Measurements from ENCODE around the gene FPGS. TPM values are rescaled to one million over a fixed set of nuclear protein-coding genes. Genes with fewer than 3 reads are reported as not detected.

FPGS gene

GRCh38 chr9:127862075-127863011, 59.7 kb downstream of the FPGS start:
- Histone ChIP-seq H3K27me3 (ENCODE audit: control insufficient read depth, insufficient read depth, low read length) (no peaks in the 10 kb centered on the region), H3K4me3 (ENCODE audit: low read length) (no peak overlapping the region), H3K9me3 (replicated peaks; ENCODE audit: low read length) (no peaks in the 10 kb centered on the region), H3K4me2 (ENCODE audit: low read length) (no peak overlapping the region), H3K4me1 (ENCODE audit: control insufficient read depth, insufficient read depth, low read length) (peaks cover 10% of the 10 kb centered on the region), H3K36me3 (ENCODE audit: insufficient read depth, low read length) (peaks cover 7% of the 10 kb centered on the region), H3K9ac (ENCODE audit: low read depth, low read length) (no peak overlapping the region)

- no peaks in the 10 kb centered on the region for H3K27me3 ChIP-seq (ENCODE audit: control insufficient read depth, insufficient read depth, low read length)
- peaks cover 2% of the 10 kb centered on the region for H3K4me1 ChIP-seq (ENCODE audit: control insufficient read depth, insufficient read depth, low read length)
- no peaks in the 10 kb centered on the region for H3K9me3 ChIP-seq (replicated peaks; ENCODE audit: low read length)
- H3K9ac ChIP-seq (ENCODE audit: low read depth, low read length), result no peak overlapping the region
- no peak overlapping the region for H3K4me3 ChIP-seq (ENCODE audit: low read length)
- no peak overlapping the region for H3K4me2 ChIP-seq (ENCODE audit: low read length)
- H3K36me3 ChIP-seq (ENCODE audit: insufficient read depth, low read length), result peaks cover 13% of the 10 kb centered on the region
Measured at GRCh38 chr9:127863191-127863621, 60.5 kb downstream of the FPGS start.

Small RNA genes lying within 50 kb of the gene (small RNA-seq; reads per million reads assigned to genes)
- gene RF00019, result not detected
- not detected for gene RNA5SP296
